Activated gamma-delta T cell treated with Interleukin-2 at 50 U/mL for 16 hours (primary cell): ENCODE results near the gene CZIB.
"Not testable (repeated sequence)": the region's sequence is repeated elsewhere in the genome, so short reads cannot be mapped to it uniquely, and the experiment has no call there.

Experiments
- DNase-seq: peaks from one replicate; pipeline ENCODE4 v3.0.0-alpha.2; 2020

The CZIB gene

DNA sequence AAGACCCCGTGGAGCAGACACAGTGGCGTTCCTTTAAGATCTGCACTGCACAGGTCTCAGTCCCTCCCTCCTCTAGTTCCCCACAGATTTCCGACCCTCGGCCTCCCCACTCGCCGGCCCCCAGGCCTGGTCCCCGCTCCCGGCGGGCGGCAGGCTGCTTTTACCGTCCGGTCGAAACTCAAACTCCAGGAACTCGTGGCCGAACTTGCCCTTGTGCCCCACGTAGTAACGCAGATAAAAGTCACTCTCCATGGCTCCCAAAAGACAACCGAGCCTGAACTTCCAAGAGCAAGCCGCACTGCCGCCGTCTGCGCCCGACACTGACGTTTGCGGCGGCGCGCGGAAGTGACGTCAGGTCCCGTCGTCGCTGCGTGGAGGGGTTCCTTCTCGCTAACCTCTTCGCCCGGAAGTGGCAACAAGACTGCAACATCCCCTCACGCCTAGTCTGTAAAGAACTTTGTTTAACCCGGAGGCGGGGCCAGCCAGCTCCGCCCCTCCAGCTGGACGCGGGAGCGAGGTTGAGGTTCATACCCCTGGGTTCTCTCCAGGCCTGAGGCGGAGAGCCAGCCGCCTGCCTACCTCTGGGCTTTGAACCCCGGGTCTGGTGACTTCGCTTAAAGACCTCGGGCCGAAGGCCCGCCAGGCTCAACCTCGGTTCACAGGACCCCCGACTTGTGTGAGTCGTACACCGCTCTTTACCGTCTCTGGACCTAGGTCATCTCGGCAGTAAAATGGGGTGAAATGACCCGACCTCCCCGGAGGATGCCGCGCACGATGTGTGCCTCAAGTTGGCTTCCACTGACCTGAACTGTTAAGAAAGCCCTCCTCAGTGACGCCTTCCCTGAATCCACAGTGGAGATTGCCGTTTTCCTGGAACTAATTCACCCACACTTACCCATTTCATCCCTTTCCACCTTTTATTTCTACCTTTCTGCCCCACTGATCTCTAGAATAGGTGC is 18.0 kb upstream of the CZIB start, which contains the start of gene MAGOH:
MAGOH (minus strand) TSS at position 322 of the 959 bp plus-strand sequence; CDS start at position 252, 70 bp downstream.
- peak; percentile 92 for DNase-seq

DNA sequence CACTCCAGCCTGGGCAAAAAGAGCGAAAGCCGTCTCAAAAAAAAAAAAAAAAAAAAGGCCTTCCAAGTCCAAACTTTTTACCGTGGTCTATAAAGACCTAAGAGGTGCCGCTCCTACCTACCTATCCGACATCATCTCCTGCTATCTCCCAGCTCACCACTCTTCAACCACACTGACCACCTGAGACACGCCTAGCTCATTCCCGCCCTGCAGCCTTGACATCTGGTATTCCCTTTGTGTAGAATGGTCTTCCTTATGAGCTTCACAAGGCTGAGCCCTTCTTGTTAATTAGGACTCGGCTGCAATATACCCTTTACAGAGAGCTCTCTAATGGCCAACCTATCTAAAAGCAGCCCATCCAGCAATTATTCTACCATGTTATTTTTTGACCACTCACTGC is 17.2 kb upstream of the CZIB start:
- no peak for DNase-seq

DNA sequence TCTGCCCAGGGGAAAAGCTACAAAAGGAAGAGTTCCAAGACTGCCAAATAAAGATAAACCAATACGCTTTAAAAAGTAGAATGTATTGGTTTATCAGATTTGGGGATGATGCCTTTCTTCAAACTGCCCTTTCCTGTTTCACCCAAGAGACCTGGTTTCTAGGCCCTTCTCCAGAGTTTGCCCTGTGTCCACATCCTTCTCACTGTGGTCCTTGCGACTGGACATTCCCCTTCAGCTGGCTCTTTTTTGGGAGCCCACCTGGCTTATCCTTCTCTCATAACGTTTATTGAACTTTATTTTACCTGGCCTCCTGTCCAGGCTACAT is 490 bp upstream of the CZIB start:
- DNase-seq: no peak

DNA sequence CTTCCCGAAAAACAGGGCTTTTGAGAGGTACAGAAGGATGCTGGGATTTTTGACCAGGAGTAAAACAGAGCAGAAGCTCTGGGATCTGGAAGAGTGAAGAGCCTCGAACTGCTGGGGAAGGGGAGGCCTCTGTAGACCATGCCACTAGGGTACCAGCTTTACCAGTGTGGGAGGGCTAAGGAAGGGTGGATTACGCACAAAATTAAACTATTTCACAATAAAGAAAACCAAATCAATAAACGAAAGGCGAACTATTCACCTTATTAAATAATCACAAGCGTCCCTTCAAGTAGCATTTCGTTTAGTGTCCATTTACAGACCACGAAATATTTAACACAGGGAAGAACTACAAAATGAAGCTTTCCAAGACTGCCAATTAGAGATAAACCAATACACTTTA is 723 bp downstream of the CZIB start:
- no peak for DNase-seq

DNA sequence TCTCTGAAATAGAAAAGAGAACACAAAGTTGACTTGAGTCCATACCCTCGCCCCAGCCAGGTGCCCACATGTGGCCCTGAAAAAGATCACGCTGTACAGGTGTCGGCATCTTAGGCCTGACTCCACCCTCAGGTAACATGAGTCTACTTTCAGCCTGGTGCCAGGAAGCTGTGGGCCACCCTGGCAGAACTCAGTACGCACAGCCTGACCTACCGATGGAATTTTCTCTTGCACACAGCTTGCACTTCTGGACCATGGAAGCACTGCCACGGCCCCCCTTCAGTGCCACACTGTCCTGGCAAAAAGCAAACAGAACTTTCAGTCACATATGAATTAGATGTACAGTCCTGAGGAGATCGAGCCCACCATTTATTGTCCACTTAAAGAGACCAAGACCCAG is 2.2 kb downstream of the CZIB start:
- DNase-seq: no peak

DNA sequence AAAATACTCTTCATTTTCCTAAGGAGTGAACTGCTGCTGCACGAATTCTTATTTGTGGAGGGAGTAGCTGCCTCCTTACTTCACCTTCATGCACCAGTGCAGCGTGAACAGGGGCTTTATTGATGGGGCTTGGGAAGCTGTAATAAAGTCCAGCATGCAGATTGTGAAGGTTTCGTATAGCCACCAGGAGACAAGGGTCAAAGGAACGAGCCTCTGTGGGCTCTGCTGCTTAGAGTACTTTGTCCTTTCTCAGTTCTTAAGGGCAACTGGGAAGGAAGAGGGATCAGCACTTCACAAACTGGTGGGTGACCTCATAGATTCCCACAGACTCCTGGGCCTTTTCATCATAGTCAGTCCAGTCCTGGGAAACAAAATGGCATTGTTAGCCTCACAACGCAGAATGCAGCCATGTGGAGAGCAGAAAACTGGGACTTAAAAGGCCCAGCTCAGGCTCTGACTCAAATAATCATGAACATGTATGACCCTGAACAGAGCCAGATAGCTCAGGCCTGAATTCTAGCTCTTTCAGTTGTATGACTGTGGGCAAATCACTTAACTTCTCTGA is 6.0 kb downstream of the CZIB start:
- DNase-seq: no peak

DNA sequence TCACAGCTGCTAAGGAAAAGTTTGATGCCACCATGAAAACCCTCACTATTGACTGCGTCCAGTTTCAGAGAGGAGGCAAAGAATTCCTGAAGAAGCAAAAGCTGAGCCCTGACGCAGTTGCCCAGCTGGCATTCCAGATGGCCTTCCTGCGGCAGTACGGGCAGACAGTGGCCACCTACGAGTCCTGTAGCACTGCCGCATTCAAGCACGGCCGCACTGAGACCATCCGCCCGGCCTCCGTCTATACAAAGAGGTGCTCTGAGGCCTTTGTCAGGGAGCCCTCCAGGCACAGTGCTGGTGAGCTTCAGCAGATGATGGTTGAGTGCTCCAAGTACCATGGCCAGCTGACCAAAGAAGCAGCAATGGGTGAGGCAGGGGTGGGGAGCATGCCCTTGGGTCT is 9.5 kb downstream of the CZIB start:
- DNase-seq: no peak

DNA sequence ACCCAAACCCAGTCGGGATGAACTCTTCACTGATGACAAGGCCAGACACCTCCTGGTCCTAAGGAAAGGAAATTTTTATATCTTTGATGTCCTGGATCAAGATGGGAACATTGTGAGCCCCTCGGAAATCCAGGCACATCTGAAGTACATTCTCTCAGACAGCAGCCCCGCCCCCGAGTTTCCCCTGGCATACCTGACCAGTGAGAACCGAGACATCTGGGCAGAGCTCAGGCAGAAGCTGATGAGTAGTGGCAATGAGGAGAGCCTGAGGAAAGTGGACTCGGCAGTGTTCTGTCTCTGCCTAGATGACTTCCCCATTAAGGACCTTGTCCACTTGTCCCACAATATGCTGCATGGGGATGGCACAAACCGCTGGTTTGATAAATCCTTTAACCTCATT is 10.1 kb downstream of the CZIB start:
- no peak for DNase-seq

DNA sequence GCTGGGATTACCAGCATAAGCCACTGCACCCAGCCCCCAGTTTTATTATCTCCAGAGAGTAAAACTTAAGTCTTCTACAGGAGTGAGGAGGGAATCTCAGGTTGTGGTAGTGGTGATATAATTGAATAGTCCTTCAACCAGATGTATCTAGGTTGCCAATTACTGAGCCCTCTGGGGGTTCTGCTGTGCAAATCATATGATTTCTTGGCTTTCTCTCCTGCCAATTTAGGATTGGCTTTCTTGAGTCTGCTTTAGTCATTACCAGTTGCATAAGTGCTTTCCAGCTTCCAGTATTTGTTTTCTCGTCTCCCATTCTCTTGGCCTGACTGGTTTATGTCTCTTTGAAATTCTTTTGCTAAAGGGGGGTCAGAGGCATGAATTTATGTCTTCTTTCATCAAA is 12.7 kb downstream of the CZIB start:
- DNase-seq: no peak

DNA sequence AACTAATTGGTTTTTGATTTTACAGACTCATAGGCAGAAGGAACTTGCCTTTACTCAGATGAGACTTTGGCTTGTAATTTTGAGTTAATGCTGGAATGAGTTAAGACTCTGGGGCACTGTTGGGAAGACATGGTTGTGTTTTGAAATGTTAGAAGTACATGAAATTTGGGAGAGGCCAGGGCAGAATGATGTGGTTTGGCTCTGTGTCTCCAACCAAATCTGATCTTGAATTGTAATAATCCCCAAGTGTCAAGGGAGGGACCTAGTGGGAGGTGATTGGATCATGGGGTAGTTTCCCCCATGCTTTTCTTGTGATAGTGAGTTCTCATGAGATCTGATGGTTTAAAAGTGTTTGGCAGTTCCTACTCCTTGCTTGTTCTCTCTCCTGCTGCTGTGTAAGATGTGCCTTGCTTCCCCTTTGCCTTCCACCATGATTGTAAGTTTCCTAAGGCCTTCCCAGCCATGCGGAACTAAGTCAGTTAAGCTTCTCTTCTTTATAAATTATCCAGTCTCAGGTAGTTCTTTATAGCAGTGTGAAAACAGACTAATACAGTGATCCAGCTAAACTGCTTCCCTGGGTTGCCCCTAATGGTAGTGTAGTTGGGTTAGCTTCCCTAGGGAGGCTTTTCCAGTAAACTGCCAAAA is 13.6 kb downstream of the CZIB start:
- DNase-seq: no peak

DNA sequence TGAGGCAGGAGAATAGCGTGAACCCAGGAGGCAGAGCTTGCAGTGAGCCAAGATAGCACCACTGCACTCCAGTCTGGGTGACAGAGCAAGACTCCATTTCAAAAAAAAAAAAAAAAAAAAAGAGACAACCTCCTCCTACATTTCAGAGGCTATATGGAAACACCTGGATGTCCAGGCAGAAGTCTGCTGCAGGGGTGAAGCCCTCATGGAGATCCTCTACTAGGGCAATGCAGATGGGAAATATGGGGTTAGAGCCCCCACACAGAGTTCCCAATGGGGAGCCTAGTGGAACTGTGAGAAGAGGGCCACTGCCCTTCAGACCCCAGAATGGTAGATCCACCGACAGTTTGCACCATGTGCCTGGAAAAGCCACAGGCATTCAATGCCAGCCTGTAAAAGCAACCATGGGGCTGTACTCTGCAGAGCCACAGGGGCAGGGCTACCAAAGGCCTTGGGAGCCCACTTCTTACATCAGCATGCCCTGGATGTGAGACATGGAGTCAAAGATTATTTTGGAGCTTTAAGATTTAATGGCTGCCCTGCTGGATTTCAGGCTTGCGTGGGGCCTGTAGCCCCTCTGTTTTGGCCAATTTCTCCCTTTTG is 14.2 kb downstream of the CZIB start:
- not testable (repeated sequence) for DNase-seq

DNA sequence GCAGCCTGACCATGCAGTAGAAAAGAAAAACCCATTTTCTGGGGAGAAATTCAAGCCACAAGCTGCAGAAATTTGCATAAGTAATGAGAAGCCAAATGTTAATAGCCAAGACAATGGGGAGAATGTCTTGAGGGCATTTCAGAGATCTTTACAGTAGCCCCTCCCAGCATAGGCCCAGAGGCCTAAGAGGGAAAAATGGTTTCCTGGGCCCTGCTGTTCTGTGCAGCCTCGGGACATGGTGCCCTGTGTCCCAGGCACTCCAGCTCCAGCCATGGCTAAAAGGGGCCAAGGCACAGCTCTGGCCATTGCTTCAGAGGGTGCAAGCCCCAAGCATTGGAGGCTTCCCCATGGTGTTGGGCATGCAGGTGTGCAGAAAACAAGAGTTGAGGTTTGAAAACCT is 14.9 kb downstream of the CZIB start:
- not testable (repeated sequence) for DNase-seq

DNA sequence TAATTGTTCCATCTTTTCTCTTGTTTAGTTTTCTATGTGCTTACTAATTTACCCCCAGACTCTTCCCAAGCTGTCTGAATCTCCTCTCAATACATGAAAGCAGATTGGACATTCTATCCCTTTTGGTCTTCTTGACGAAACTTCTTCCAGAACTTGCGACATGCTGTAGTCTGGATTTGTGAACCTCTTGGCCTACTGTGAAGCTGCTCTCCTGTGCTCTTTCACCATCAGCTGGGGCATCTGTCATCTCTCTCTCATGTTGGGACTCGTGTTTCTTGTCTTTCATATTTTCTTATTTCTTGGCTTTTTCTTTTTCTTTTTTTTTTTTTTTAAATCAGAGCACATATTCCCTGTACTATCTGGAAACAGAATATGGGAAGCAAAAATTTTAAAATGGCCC is 17.0 kb downstream of the CZIB start:
- DNase-seq: no peak

DNA sequence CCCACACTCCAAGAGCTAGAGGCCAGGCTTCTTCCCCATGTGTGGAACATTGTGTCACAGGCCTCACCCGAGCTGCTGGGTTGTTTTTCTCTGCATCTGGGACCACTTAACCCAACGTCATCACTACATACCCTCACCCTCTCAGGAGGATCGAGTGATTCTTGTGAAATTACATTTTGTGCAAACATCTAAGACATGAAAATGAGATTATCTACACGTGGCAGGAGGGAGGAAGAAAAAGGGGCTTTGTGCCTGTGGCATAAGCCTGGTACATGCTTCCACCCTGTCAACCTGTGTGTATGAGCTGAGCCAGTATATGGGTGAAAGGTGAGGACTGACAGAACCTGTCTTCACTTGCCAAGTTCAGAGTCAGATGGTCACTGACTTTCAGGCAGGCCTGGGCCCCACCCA is 22.2 kb downstream of the CZIB start:
- no peak for DNase-seq

DNA sequence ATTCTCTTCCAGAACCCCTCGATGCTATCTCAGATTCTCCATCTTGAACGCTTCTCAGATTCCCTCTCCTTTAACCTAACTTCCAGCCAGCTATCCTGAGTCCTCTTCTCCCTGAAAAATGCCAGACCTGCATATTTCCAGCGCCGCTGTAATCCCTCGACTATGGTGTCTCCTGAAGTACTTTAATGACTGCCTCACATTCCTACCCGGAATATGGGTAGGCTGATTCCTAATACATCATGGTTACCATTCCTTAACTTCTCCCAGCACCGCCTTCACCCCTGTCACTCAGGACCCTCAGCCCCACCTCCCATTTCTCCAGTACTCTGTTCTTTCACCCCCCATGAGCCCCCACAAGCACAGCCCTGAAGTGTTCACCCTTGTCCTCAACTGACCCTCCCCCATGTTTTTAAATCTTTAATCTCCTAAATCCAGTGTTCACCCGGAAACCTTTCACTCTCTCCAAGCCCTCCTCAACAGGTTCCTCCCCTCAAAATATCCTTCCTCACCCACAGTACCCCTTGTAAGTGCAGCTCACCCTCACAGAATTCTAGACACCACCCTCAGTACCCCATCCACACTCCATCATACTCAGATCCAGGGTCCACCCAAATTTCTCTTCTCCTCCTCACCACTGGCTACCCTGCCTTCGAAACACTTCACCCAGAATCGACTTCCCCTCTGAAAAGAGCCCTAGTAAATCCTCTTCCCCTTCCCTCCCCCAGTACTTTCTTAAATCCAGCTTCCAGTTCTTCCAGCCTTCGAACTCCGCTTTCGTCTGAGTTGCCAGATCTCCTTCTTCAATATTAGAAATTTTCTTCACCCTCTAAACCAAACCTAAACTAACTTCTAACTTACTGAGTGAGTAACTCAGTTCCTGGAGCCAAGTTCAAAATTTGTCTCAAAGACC is 22.9 kb downstream of the CZIB start:
- no peak for DNase-seq

DNA sequence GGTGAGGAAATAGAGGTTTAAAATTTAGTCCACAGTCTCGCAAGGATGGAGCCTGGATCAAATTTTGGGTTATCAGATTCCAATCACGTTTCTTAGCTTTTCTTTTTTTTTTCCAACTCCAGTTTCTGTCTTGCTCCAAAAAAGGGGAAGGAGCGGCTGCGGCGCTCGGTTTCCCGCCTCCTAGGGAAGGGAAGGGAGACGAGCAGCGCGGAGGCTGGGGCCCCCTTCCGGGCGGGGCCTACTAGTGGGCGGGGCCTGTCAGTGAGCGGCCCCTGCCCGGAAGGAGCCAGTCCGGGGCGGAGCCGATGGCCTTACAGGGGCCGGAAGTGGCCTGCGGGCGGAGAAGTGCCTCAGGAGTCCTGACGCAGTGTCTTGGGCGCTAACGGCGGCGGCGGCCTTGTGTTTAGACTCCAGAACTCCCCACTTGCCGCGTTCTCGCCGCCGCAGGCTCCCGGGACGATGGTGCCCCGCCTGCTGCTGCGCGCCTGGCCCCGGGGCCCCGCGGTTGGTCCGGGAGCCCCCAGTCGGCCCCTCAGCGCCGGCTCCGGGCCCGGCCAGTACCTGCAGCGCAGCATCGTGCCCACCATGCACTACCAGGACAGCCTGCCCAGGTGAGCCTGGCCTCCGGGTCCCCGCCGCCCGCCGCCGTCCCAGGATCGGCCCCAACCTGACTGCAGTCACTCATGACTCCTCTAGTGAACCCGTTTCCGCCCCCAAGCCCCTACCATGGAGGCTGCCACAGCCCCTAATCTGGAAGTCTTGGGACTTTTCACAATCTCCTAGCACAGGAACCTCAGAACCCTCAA is 23.7 kb downstream of the CZIB start, which contains the start of gene CPT2:
CPT2 (plus strand) TSS at position 340 of the 806 bp plus-strand sequence; CDS start at position 460, 120 bp downstream.
- DNase-seq: peak; percentile 93

DNA sequence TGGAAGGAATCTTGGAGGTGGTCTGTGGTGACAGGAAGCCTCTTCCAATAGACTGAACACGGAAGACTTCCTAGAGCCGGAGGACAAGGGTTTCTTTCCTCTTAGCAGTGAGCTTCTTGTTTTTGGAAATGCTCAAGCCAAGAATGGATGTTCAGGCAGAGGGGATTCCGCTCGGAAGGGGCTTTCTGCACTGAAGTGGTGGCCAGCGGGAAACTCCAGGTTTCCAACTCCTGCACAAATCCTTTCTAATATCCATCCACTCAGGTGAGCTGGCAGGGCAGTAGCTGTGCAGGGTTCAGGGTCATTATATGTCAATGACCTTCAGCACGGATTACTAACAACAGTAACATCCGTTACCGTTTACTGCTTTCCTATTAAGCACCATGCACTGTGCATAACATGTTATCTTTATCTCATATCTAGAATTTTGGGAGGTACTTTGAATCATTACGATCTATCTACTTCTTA is 24.4 kb downstream of the CZIB start:
- DNase-seq: no peak

DNA sequence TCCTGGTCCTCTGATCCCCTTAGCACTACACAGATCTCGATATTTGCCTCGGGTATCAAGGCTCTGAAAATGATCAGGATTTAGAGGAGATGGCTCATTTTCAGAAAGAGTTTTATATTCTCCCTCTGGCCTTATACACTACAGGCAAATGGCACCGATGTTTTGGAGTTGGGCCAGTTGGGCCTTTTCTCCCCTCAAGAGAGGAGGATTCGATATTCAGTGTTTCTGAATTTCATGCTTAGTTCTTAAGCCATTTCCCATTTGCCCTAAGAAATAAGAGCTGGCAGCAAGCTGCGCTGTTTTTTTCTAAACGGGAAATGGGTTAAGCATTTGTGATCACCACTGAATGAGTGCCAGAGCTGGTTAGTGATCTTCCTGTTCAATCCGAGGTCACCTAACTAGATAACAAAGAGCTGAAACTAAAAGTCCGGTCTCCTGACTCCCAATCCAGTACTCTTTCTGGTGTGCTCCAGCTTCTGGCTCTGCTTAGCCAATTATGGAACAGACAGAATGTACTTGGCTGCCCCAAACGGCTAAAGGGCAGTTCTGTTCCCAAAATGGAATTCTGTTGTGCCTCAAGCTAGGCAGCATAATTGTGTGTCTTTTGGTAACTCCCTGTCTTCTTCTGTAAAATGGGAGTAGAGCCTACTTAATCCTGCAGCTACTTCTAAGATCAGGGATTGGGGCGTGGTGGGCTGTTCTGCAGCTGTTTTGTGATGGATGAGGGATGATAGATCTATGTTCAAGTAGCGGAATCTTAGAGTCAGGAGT is 25.0 kb downstream of the CZIB start:
- no peak for DNase-seq

DNA sequence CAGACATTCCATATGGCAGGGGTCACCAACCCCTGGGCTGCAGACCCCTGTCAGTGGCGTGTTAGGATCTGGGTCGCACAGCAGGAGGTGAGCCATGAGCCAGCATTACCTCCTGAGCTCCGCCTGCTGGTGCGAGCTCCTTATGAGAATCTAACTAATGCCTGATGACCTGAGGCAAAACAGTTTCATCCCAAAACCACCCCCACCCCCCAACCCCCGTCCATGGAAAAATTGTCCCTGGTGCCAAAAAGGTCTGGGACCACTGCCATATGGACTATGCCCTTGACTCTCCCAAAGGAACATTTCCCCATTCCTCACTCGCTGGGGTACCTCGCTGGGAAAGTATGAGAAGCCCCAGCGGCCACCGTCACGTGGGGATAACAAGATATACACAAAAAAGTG is 30.2 kb downstream of the CZIB start:
- DNase-seq: no peak

DNA sequence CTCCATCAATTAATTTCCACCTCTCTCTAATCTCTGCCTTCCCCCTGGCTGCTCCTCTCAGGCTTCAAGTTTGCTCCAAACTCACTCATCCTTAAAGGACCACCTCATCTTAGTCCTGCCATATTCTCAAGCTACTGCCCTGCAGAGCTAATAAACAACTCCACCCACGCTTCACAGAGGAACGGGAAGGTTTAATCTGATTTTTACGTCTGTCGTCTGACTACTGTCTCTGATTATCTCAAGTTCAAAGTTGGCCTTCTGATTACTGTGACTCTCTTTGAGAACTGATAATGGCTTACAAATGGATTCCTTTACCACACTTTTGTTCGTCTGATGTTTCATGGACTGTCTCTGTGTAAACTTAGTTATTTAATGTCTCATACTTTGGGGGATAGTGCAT is 31.4 kb downstream of the CZIB start:
- DNase-seq: no peak

DNA sequence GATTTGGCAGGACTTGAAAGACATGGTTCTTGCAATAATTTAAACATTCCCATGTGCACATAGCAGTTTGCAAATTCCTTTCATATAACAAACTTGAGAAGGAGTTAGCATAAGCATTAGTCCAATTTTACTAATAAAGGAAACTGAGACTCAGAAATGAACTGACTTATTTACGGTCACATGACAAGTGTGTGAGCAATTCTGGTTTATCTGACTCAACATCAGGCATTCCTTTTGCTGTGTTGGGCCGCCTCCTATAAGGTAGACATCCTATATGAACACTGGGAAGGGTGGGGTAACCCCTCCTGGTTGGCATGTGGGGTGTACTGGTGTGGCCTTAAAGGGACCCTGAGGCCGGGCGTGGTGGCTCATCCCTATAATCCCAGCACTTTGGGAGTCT is 32.3 kb downstream of the CZIB start:
- DNase-seq: no peak
